Trophoblast cell (in vitro differentiated cells and primary cell): ENCODE results near the gene KLHL26.

Experiments
- DNase-seq, 2 donors: peaks; one replicate each; pipeline ENCODE4 v3.0.0-alpha.2; 2016
- H2AFZ ChIP-seq: 2 replicates; pipeline ENCODE4 v1.6.1; 2013; ENCODE audit warnings: low read length, moderate library complexity, mild to moderate bottlenecking; ENCODE audit not compliant: insufficient read depth, poor library complexity
- H2AK5ac ChIP-seq: 2 replicates; pipeline ENCODE4 v1.6.1; 2013; ENCODE audit warnings: mild to moderate bottlenecking, low read length
- H2BK120ac ChIP-seq: 2 replicates; pipeline ENCODE4 v1.6.1; 2013; ENCODE audit warnings: low read length, mild to moderate bottlenecking, moderate library complexity; ENCODE audit not compliant: insufficient read depth, poor library complexity
- H2BK12ac ChIP-seq: 2 replicates; pipeline ENCODE4 v1.6.1; 2013; ENCODE audit warnings: mild to moderate bottlenecking, low read length, moderate library complexity
- H2BK5ac ChIP-seq: 2 replicates; pipeline ENCODE4 v1.6.1; 2013; ENCODE audit warnings: low read length, low read depth, moderate library complexity, mild to moderate bottlenecking; ENCODE audit not compliant: poor library complexity
- H3K14ac ChIP-seq: 2 replicates; pipeline ENCODE4 v1.6.1; 2013; ENCODE audit warnings: mild to moderate bottlenecking, low read length
- H3K18ac ChIP-seq: 2 replicates; pipeline ENCODE4 v1.6.1; 2013; ENCODE audit warnings: mild to moderate bottlenecking, low read length
- H3K23ac ChIP-seq: 2 replicates; pipeline ENCODE4 v1.6.1; 2013; ENCODE audit warnings: low read length
- H3K27ac ChIP-seq: 2 replicates; pipeline ENCODE4 v1.5.1; 2013; ENCODE audit warnings: low read depth, mild to moderate bottlenecking, inconsistent platforms, low read length, moderate library complexity
- H3K27me3 ChIP-seq: 2 replicates; pipeline ENCODE4 v1.6.1; 2013; ENCODE audit warnings: inconsistent platforms, mild to moderate bottlenecking, low read length, moderate library complexity; ENCODE audit not compliant: insufficient read depth
- H3K36me3 ChIP-seq, 2 experiments: 1 replicate in 1 of 2; 2 replicates in 1 of 2; pipeline ENCODE4 v1.6.1; 2013; ENCODE audit warnings: low read length in 2 of 2, mild to moderate bottlenecking in 2 of 2, moderate library complexity in 1 of 2; ENCODE audit not compliant: insufficient read depth in 2 of 2, control insufficient read depth in 1 of 2
- H3K4ac ChIP-seq: 2 replicates; pipeline ENCODE4 v1.6.1; 2013; ENCODE audit warnings: low read depth, mild to moderate bottlenecking, low read length, moderate library complexity
- H3K4me1 ChIP-seq, 2 experiments: 1 replicate in 1 of 2; 2 replicates in 1 of 2; pipeline ENCODE4 v1.6.1; 2013; ENCODE audit warnings: low read length in 2 of 2, mild to moderate bottlenecking in 2 of 2, moderate library complexity in 1 of 2; ENCODE audit not compliant: insufficient read depth in 2 of 2, control insufficient read depth in 1 of 2
- H3K4me2 ChIP-seq: 2 replicates; pipeline ENCODE4 v1.6.1; 2013; ENCODE audit warnings: inconsistent platforms, mild to moderate bottlenecking, low read length, moderate library complexity
- H3K4me3 ChIP-seq: 2 replicates; pipeline ENCODE4 v1.5.1; 2013; ENCODE audit warnings: mild to moderate bottlenecking, low read depth, low read length, inconsistent platforms
- H3K79me1 ChIP-seq: one replicate; pipeline ENCODE4 v1.6.1; 2013; ENCODE audit warnings: low read length
- H3K79me2 ChIP-seq: 2 replicates; pipeline ENCODE4 v1.6.1; 2013; ENCODE audit warnings: low read length, mild to moderate bottlenecking; ENCODE audit not compliant: control insufficient read depth, insufficient read depth, poor library complexity
- H3K9ac ChIP-seq: 2 replicates; pipeline ENCODE4 v1.6.1; 2013; ENCODE audit warnings: mild to moderate bottlenecking, low read length
- H3K9me3 ChIP-seq: 2 replicates; pipeline ENCODE4 v1.6.1; 2013; ENCODE audit warnings: low read depth, mild to moderate bottlenecking, control low read depth, inconsistent platforms, low read length; ENCODE audit not compliant: insufficient read depth
- H4K12ac ChIP-seq: 2 replicates; pipeline ENCODE4 v1.6.1; 2013; ENCODE audit warnings: low read depth, mild to moderate bottlenecking, low read length, moderate library complexity
- H4K8ac ChIP-seq: 2 replicates; pipeline ENCODE4 v1.6.1; 2013; ENCODE audit warnings: low read depth, mild to moderate bottlenecking, low read length, moderate library complexity
- H4K91ac ChIP-seq: one replicate; pipeline ENCODE4 v1.6.1; 2013; ENCODE audit warnings: low read depth, mild to moderate bottlenecking, low read length, moderate library complexity
- WGBS: extraction: QIAGEN DNeasy Blood & Tissue Kit; methylation state at CpG from one replicate; pipeline ENCODE4 v1.1.7; 2013; ENCODE audit warnings: missing lambda C conversion rate; ENCODE audit not compliant: insufficient read length, insufficient coverage; ENCODE audit errors: extremely low coverage; 5-methylcytosine and 5-hydroxymethylcytosine counted together

KLHL26 gene

DNA sequence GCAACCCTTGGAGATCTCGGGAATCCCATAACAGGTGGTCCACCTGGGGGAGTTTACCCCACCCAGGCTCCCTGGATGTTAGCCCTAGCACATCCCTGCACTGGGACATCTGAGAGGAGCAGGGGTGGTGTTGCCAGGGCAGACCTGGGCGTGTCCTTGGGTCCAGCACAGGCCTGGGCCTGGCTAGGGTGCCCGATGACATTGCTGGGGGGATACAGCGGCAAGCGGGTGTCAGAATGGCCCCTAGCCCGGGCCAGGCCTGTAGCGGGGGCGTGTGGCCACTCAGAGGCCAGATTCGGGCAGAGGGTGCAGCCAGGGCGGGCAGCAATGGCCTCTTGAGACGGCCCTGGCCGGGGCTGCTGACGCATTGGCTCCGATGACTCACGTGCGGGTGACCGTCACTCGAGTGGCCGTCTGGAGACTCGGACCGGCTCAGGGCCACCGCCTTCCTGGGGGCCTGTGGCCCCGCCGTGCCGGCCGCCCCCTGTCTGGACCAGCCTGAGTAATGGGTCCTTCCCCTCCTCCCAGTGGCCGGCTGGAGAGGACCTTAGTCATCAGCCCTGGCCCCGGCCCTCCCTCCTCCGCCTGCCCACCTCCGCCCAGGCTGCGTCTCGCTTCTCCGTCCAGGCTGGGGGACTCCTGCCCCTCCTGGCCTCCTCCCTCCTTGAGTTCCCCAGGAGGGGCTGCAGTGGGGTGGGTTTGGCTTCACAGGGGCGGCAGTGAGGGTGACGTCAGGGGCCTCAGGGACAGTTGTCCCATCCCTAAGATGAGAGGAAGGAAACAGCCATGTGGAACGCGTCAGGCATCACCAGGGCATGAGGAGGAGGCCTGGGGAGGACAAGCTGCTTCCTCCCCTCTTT, 23.5 kb downstream of the KLHL26 start:
- no CpG with 5 or more reads among the region's 37 CpGs for WGBS
- Histone ChIP-seq H3K4me1 (peaks cover 16 to 19% of the 10 kb centered on the region in 2 experiments), H2BK12ac (no peak overlapping the region), H3K36me3 (no peaks in the 10 kb centered on the region), H3K79me1 (no peaks in the 10 kb centered on the region), H2BK120ac (no peak overlapping the region), H3K4ac (no peak overlapping the region), H3K27me3 (no peaks in the 10 kb centered on the region), H4K12ac (no peak overlapping the region), H3K9ac (no peak overlapping the region), H3K18ac (no peak overlapping the region), H2BK5ac (no peak overlapping the region), H2AK5ac (peak overlapping the region; percentile 24), H3K4me2 (no peak overlapping the region), H3K9me3 (no peaks in the 10 kb centered on the region), H3K4me3 (no peak overlapping the region), H4K8ac (no peak overlapping the region), H3K23ac (no peak overlapping the region), H3K14ac (no peak overlapping the region), H2AFZ (no peak overlapping the region), H4K91ac (peak overlapping the region; percentile 22), H3K79me2 (no peaks in the 10 kb centered on the region), H3K27ac (no peak overlapping the region)
- peak; percentile 94 to 97 for DNase-seq

DNA sequence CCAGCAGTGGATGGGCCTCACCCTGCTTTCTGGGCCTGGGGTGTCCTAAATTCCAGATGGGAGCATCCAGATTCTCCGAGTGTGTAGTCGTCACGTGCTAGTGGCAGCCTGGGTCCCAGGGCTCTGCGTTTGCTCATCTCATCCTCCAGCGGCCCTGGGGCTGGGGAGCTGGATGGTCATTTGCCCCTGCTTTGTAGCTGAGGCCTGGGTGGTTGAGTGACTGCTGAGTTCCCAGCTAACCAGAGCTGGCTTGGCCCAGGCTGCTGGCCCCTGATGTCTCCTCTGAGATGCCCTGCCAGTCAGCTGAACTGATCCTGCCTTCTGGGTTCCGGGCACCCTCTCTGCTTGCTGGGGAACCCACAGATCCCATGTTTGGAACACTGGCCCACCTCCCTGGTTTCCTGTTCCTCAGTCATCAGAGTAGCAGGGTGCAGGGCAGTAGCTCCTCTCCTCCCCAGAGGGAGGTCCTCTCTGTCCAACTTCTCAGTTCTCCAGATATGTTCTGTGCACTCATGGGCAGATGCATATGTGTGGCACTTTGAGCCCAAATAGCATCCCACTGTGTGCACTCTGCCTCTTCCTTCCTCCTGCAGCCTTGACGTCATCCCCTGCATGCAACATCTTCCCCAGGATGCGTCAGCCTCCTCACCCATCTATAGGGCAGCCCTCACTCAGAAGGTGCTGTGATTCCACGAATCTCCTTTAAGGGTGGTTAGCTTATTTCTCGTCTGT, 24.3 kb downstream of the KLHL26 start:
- H3K9ac ChIP-seq: no peak overlapping the region
- H3K18ac ChIP-seq: no peak overlapping the region
- no peak overlapping the region for H4K8ac ChIP-seq
- no peak overlapping the region for H2AFZ ChIP-seq
- H3K23ac ChIP-seq: no peak overlapping the region
- H3K4me1 ChIP-seq: peaks cover 16 to 19% of the 10 kb centered on the region in 2 experiments
- no peak overlapping the region for H2BK12ac ChIP-seq
- no peak overlapping the region for H2BK5ac ChIP-seq
- no peaks in the 10 kb centered on the region for H3K27me3 ChIP-seq
- H3K9me3 ChIP-seq: no peaks in the 10 kb centered on the region
- H4K12ac ChIP-seq: no peak overlapping the region
- no peaks in the 10 kb centered on the region for H3K79me1 ChIP-seq
- H3K4me3 ChIP-seq: no peak overlapping the region
- no peak for DNase-seq
- H3K4ac ChIP-seq: no peak overlapping the region
- H2AK5ac ChIP-seq: no peak overlapping the region
- H3K36me3 ChIP-seq: no peaks in the 10 kb centered on the region
- no peak overlapping the region for H2BK120ac ChIP-seq
- H3K14ac ChIP-seq: no peak overlapping the region
- H3K4me2 ChIP-seq: no peak overlapping the region
- no peak overlapping the region for H3K27ac ChIP-seq
- no peak overlapping the region for H4K91ac ChIP-seq
- WGBS: no CpG with 5 or more reads among the region's 10 CpGs
- H3K79me2 ChIP-seq: no peaks in the 10 kb centered on the region

DNA sequence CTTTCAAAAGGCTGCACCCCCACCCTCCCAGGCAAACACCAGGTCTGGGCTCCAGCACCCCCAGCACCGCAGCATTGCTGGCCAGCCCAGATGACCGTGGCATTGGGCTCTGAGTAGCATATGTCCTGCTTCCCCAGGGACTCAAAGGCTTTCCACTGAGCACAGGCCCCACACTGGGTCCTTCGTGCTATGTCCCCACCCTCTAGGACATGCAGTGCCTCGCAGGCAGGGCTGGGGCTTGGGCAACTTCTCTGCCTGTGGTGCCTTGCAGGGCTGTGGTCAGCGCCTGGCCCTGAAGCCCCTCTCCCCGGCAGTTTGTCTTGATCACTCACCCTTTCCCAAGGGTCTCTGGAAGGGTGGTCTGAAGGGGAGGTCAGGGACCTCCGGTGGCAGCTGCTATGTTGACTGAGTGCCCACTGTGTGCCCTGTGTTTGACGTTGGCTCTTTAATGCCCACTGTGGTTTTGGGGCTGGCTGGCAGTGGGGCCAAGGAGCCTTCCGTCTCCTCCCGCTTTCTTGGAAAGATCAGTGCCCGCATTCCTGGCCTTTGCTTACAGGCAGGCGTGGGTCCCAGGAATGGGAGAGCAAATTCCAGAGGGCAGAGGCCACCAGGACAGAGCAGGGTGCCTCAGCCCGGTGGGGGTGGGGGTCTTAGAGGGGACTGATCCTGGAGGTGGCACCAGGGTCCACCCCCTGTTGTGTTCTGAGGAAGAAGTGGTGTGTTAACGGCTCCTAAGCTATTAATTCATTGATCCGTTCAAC, 26.3 kb downstream of the KLHL26 start:
- Histone ChIP-seq H3K36me3 (peaks cover 3 to 5% of the 10 kb centered on the region in 2 experiments), H3K9ac (no peak overlapping the region), H2AFZ (no peak overlapping the region), H3K9me3 (peaks cover 6% of the 10 kb centered on the region), H3K18ac (no peak overlapping the region), H3K23ac (no peak overlapping the region), H2BK5ac (no peak overlapping the region), H4K91ac (peak overlapping the region; percentile 49), H4K8ac (no peak overlapping the region), H3K27me3 (no peaks in the 10 kb centered on the region), H3K4me1 (peaks cover 16 to 19% of the 10 kb centered on the region in 2 experiments), H3K79me2 (no peaks in the 10 kb centered on the region), H3K79me1 (no peaks in the 10 kb centered on the region), H3K4me3 (no peak overlapping the region), H2AK5ac (no peak overlapping the region), H3K4me2 (no peak overlapping the region), H3K14ac (peak overlapping the region; percentile 23), H3K27ac (no peak overlapping the region), H3K4ac (no peak overlapping the region), H2BK12ac (no peak overlapping the region), H2BK120ac (no peak overlapping the region), H4K12ac (no peak overlapping the region)
- DNase-seq: peak in 1 of 2 donors; percentile 37
- no CpG with 5 or more reads among the region's 15 CpGs for WGBS

DNA sequence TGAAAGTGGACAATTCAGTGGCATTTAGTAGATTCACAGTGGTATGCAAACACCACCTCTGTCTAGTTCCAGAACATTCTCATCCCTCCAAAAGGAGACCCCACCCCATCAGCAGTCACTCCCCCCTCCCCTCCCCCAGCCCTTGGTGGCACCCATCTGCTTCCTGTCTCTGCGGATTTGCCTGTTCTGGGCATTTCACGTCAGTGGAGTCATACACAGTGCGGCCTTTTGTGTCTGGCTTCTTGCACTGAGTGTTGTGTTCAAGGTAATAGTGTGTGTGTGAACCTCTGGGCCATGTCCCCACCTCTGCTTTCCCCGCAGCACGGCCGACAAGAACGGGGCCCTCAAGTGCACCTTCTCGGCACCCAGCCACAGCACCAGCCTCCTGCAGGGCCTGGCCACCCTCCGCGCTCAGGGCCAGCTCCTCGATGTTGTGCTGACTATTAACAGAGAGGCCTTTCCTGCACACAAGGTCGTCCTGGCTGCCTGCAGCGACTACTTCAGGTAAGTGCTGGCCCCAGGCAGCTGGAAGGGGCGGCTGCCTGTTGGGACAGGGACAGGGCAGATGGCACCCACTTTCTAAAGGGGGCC, 27.2 kb downstream of the KLHL26 start:
- Histone ChIP-seq H2BK5ac (no peak overlapping the region), H3K79me1 (no peaks in the 10 kb centered on the region), H3K27me3 (no peaks in the 10 kb centered on the region), H3K9me3 (peaks cover 6% of the 10 kb centered on the region), H2BK120ac (no peak overlapping the region), H3K14ac (no peak overlapping the region), H4K12ac (no peak overlapping the region), H3K23ac (no peak overlapping the region), H3K4me3 (no peak overlapping the region), H3K27ac (no peak overlapping the region), H4K91ac (peak overlapping the region; percentile 20), H3K4me1 (peaks cover 16 to 19% of the 10 kb centered on the region in 2 experiments), H2AK5ac (no peak overlapping the region), H3K4ac (no peak overlapping the region), H3K4me2 (no peak overlapping the region), H3K9ac (no peak overlapping the region), H3K18ac (peak overlapping the region; percentile 9), H3K36me3 (peaks cover 11 to 13% of the 10 kb centered on the region in 2 experiments), H2AFZ (no peak overlapping the region), H4K8ac (no peak overlapping the region), H2BK12ac (no peak overlapping the region), H3K79me2 (no peaks in the 10 kb centered on the region)
- WGBS: no CpG with 5 or more reads among the region's 14 CpGs
- DNase-seq: no peak
